CD4-positive, alpha-beta T cell (primary cell): Measurements from ENCODE around the gene HOXA11. TPM values are rescaled to one million over a fixed set of nuclear protein-coding genes. Genes with fewer than 3 reads are reported as not detected.

ENCODE experiments used
- ATAC-seq: fragments of 200-7000 bp; cut with Tn5 transposase; one replicate; pipeline ENCODE4 v1.10.0; 2022; ENCODE audit warnings: mild to moderate bottlenecking; ENCODE audit not compliant: poor library complexity
- CTCF ChIA-PET: fragments of 350-600 bp; sonication (Branson Sonifier 250); formaldehyde crosslinking; loops from one replicate; lab custom pipeline; 2021; ENCODE audit warnings: antibody characterized with exemption, inconsistent platforms; lab: Charles Lee
- POLR2A ChIA-PET: fragments of 350-600 bp; sonication (Branson Sonifier 250); formaldehyde crosslinking; loops from one replicate; lab custom pipeline; 2021; ENCODE audit warnings: antibody characterized with exemption, inconsistent platforms; lab: Charles Lee
- DNase-seq, 14 experiments: peaks; one replicate each; pipeline ENCODE4 v3.0.0-alpha.2; 2013 to 2020; ENCODE audit warnings: mixed read lengths in 2 of 14
- H3K27ac ChIP-seq, 2 donors: one replicate each; pipeline versions ENCODE4 v1.5.1 to v1.7.0; 2013; ENCODE audit warnings: low read length in 2 of 2, low read depth in 1 of 2, mild to moderate bottlenecking in 1 of 2
- H3K27me3 ChIP-seq, 2 experiments: 1 replicate in 1 of 2; 2 replicates in 1 of 2; pipeline versions ENCODE4 v1.6.1 to v1.7.0; 2013; ENCODE audit warnings: low read length in 2 of 2, control low read depth in 1 of 2, mild to moderate bottlenecking in 1 of 2, moderate library complexity in 1 of 2; ENCODE audit not compliant: insufficient read depth in 2 of 2, control insufficient read depth in 1 of 2
- H3K36me3 ChIP-seq: one replicate; pipeline ENCODE4 v1.6.1; 2013; ENCODE audit warnings: low read length, control low read depth; ENCODE audit not compliant: insufficient read depth
- H3K4me1 ChIP-seq: one replicate; pipeline ENCODE4 v1.6.1; 2013; ENCODE audit warnings: low read length, control low read depth; ENCODE audit not compliant: insufficient read depth
- H3K4me3 ChIP-seq: one replicate; pipeline ENCODE4 v1.5.1; 2013; ENCODE audit warnings: mild to moderate bottlenecking, low read length, moderate library complexity
- H3K9me3 ChIP-seq, 2 experiments: 1 replicate in 1 of 2; 2 replicates in 1 of 2; pipeline versions ENCODE4 v1.6.1 to v1.7.0; 2013; ENCODE audit warnings: low read length in 2 of 2, mild to moderate bottlenecking in 2 of 2, control low read depth in 1 of 2, moderate library complexity in 1 of 2; ENCODE audit not compliant: control insufficient read depth in 1 of 2, insufficient read depth in 1 of 2
- H3K27ac Mint-ChIP-seq: one replicate; pipeline ENCODE4 v1.8.0; 2020; ENCODE audit warnings: mixed read lengths
- H3K27me3 Mint-ChIP-seq: one replicate; pipeline ENCODE4 v1.8.0; 2021; ENCODE audit warnings: mixed read lengths
- H3K36me3 Mint-ChIP-seq: one replicate; pipeline ENCODE4 v1.8.0; 2021; ENCODE audit warnings: low read depth, mixed read lengths
- H3K4me1 Mint-ChIP-seq: one replicate; pipeline ENCODE4 v1.8.0; 2021; ENCODE audit warnings: low read depth, mixed read lengths
- H3K4me3 Mint-ChIP-seq: one replicate; pipeline ENCODE4 v1.8.0; 2020; ENCODE audit warnings: mild to moderate bottlenecking, mixed read lengths
- H3K9me3 Mint-ChIP-seq: one replicate; pipeline ENCODE4 v1.8.0; 2020; ENCODE audit warnings: mixed read lengths
- CTCF ChIP-seq: fragments of 200-600 bp; IDR thresholded peaks from one replicate; pipeline ENCODE4 v1.8.0; 2022; ENCODE audit warnings: antibody characterized with exemption, mild to moderate bottlenecking
- intact Hi-C, 2 experiments: fragments of 100-400 bp; cut with DNase I in 1 of 2; cut with micrococcal nuclease in 1 of 2; formaldehyde crosslinking; loops; one replicate each; pipeline versions ENCODE4 v1.15.1 to v1.9.0; 2023 to 2025; cut with DNase I, micrococcal nuclease
- total RNA-seq, 174 experiments: library from RNA in 2 of 174; stranded (reverse) in 2 of 174; gene quantifications; one replicate each; pipeline ENCODE4 v1.2.3 and lab custom pipeline; 2021 to 2026

Gene HOXA11
- total RNA-seq, 2 experiments from 2014 or later = not detected

GRCh38 chr7:27164367-27165088, 20.5 kb downstream of the HOXA11 start:
- Histone ChIP-seq H3K27me3 (peaks cover 83 to 96% of the 10 kb centered on the region in 2 experiments), H3K4me3 (no peak overlapping the region), H3K4me1 (peaks cover 66% of the 10 kb centered on the region), H3K27ac (no peak overlapping the region), H3K36me3 (no peaks in the 10 kb centered on the region), H3K9me3 (peaks cover 0 to 66% of the 10 kb centered on the region in 2 experiments)
- Mint-ChIP-seq H3K4me3 (peak overlapping the region; percentile 56), H3K4me1 (peaks cover 47% of the 10 kb centered on the region), H3K9me3 (no peaks in the 10 kb centered on the region), H3K27ac (peak overlapping the region; percentile 0), H3K27me3 (peaks cover 90% of the 10 kb centered on the region), H3K36me3 (peaks cover 4% of the 10 kb centered on the region)
- ATAC-seq (no peak), DNase-seq (peak in 1 of 14 experiments; percentile 31)
- ChIA-PET POLR2A (interaction anchor here (1.3 kb wide), 1 partner anchor 26 kb away, joined by 3 read pairs; no protein-coding TSS in a partner anchor), CTCF (interaction anchor here (2.5 kb wide), 1 partner anchor 14 kb away, joined by 6 read pairs; no protein-coding TSS in a partner anchor)
- TF ChIP-seq CTCF = no peak
- intact Hi-C loops = loop anchor here (5.0 to 10.0 kb wide), 6 partner anchors 497 to 1312 kb away; partner anchors contain the start of gene SNX10 (in 1 of the 2)

GRCh38 chr7:27164045-27164366, 21.0 kb downstream of the HOXA11 start:
- DNase-seq (no peak), ATAC-seq (no peak)
- Mint-ChIP-seq H3K36me3 (peaks cover 4% of the 10 kb centered on the region), H3K4me1 (peaks cover 47% of the 10 kb centered on the region), H3K4me3 (peak overlapping the region; percentile 1), H3K9me3 (no peaks in the 10 kb centered on the region), H3K27me3 (peaks cover 93% of the 10 kb centered on the region), H3K27ac (peak overlapping the region; percentile 0)
- POLR2A ChIA-PET = no interaction called here
- Histone ChIP-seq H3K27ac (no peak overlapping the region), H3K4me3 (no peak overlapping the region), H3K9me3 (peaks cover 0 to 64% of the 10 kb centered on the region in 2 experiments), H3K4me1 (peaks cover 60% of the 10 kb centered on the region), H3K36me3 (no peaks in the 10 kb centered on the region), H3K27me3 (peaks cover 85 to 96% of the 10 kb centered on the region in 2 experiments)
- TF ChIP-seq CTCF = no peak
- CTCF ChIA-PET = interaction anchor here (2.2 to 3.7 kb wide), 3 partner anchors 13 to 794 kb away, joined by 6 to 22 read pairs (median 13); no protein-coding TSS in a partner anchor
- intact Hi-C loops = loop anchor here (5.0 to 10.0 kb wide), 6 partner anchors 497 to 1312 kb away; partner anchors contain the start of gene SNX10 (in 1 of the 2)

- H3K9me3 Mint-ChIP-seq = no peaks in the 10 kb centered on the region
- Histone ChIP-seq H3K4me3 (no peak overlapping the region), H3K9me3 (peaks cover 0 to 62% of the 10 kb centered on the region in 2 experiments), H3K4me1 (peaks cover 59% of the 10 kb centered on the region), H3K27ac (no peak overlapping the region), H3K27me3 (peaks cover 85 to 96% of the 10 kb centered on the region in 2 experiments), H3K36me3 (no peaks in the 10 kb centered on the region)
- no peak for TF ChIP-seq CTCF
- CTCF ChIA-PET = interaction anchor here (0.7 to 3.7 kb wide), 6 partner anchors 13 to 1271 kb away, joined by 3 to 51 read pairs (median 10); no protein-coding TSS in a partner anchor
- no peak overlapping the region for H3K27ac Mint-ChIP-seq
- H3K27me3 Mint-ChIP-seq = peaks cover 93% of the 10 kb centered on the region
- intact Hi-C loops = loop anchor here (5.0 to 10.0 kb wide), 6 partner anchors 496 to 1311 kb away; partner anchors contain the start of gene SNX10 (in 1 of the 2)
- DNase-seq = peak in 3 of 14 experiments; percentile 2 to 28 (median 11)
- H3K36me3 Mint-ChIP-seq = peaks cover 4% of the 10 kb centered on the region
- POLR2A ChIA-PET = no interaction called here
- no peak for ATAC-seq
- H3K4me3 Mint-ChIP-seq = peak overlapping the region; percentile 57
- H3K4me1 Mint-ChIP-seq = peaks cover 46% of the 10 kb centered on the region
These were observed 21.6 kb downstream of the HOXA11 start for GRCh38 chr7:27163288-27164044.
